ENCODE data around the gene SMAD2. TPM values are rescaled to one million over a fixed set of nuclear protein-coding genes. Genes with fewer than 3 reads are reported as not detected.
"Not testable (repeated sequence)": the region's sequence is repeated elsewhere in the genome, so short reads cannot be mapped to it uniquely, and the experiment has no call there.

SMAD2 gene
- total RNA-seq, 2 experiments from 2014 or later = 156 to 166 TPM

DNA sequence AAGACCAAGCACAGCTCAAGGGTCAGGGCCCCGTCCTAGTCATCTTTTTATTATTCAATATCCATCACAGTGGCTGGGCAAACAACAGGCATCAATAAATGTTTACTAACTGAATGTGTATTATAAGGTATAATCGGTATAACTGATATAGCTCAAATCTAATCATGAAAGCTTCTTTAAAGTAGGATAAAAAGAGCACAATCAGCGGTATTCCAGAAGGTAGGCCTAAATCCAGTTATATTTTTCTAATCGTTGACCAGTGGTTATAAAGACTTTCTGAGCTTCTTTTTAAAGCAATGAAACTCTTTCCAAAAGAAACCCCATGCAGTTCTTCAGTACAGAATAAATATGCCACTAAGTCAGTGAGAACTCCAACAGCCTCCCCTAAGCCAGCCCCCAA lies 92.1 kb downstream of the SMAD2 start:
- no peak overlapping the region for H3K4me3 Mint-ChIP-seq

DNA sequence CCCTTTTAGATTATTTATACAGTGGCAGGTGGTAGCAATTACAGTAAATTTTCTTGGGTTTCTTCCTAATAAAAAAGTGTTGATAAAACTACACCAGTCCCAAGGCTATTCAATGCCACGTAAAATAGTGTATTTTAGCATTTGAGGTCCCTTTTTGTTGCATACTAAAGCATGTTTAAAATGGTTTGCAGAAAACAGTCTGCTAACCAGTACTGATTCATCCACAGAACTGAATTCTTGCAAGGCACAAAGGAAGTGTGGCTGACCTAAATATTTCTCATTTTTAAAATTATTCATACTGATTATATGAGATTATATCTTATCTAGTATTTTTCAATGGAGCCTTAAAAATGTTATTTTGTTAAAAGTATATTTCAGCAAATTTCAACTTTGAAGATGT lies 98.1 kb downstream of the SMAD2 start:
- no peak for ATAC-seq
- peaks cover 8% of the 10 kb centered on the region for H3K4me1 Mint-ChIP-seq
- H3K36me3 Mint-ChIP-seq = peaks cover 39% of the 10 kb centered on the region
- no peak overlapping the region for H3K4me3 Mint-ChIP-seq
- H3K9me3 Mint-ChIP-seq (ENCODE audit: low read depth) = no peaks in the 10 kb centered on the region
- CTCF ChIA-PET = interaction anchor here (0.6 kb wide), 1 partner anchor 24 kb away, joined by 3 read pairs; no protein-coding TSS in a partner anchor
- no peaks in the 10 kb centered on the region for H3K27me3 Mint-ChIP-seq
- no peak overlapping the region for H3K27ac Mint-ChIP-seq
- no peak for DNase-seq

More for the DNA sequence above, 92.1 kb downstream of the SMAD2 start:
- no peaks in the 10 kb centered on the region for H3K27me3 Mint-ChIP-seq
- no peak overlapping the region for H3K27ac Mint-ChIP-seq
- no peaks in the 10 kb centered on the region for H3K9me3 Mint-ChIP-seq (ENCODE audit: low read depth)
- DNase-seq (no peak), ATAC-seq (no peak)
- CTCF ChIA-PET = interaction anchor here (1.0 kb wide), 1 partner anchor 20 kb away, joined by 3 read pairs; no protein-coding TSS in a partner anchor
- peaks cover 2% of the 10 kb centered on the region for H3K4me1 Mint-ChIP-seq
- H3K36me3 Mint-ChIP-seq = peaks cover 58% of the 10 kb centered on the region

DNA sequence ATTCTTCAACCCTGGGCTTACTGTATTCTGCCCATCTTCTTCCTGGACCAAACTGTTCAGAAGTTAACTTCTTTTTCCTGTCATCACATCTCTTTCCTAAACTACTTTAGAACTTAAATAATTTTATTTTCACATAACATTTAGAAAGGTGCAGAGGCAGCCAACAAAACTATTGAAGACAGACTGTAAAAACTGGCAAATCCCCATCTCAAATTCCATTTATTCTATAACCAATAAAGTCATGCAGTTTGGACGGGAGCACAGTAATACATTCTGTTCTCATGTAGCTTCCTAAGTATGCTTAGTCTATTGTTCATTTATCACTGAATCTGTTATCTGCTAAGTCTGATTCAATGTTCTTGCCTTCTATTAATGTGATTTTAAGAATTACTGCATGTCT lies 99.1 kb downstream of the SMAD2 start:
- no peak for ATAC-seq
- Mint-ChIP-seq H3K27ac (no peak overlapping the region), H3K36me3 (peaks cover 40% of the 10 kb centered on the region)

DNA sequence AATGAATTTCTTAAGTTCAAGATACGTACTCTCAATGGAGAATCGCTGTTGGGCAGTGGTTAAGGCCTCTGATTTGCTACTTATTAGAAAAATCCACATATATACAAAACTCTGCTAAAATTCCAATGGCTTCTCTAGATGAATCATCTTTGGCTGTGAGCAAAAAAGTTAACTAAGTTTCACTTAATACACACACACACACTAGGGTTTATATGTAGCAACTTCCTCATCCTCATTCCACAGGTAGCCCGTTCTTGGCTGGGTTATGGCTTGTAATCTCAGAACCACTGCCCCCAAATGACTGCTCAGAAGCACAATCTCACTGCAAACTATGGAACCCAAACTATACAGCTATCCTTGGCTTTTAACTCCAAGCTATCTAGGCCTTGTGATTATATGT lies 99.7 kb downstream of the SMAD2 start:
- Mint-ChIP-seq H3K27me3 (no peaks in the 10 kb centered on the region), H3K4me1 (peaks cover 8% of the 10 kb centered on the region), H3K9me3 (ENCODE audit: low read depth) (no peaks in the 10 kb centered on the region), H3K4me3 (no peak overlapping the region), H3K27ac (no peak overlapping the region), H3K36me3 (peaks cover 38% of the 10 kb centered on the region)
- ATAC-seq (no peak), DNase-seq (no peak)
- CTCF ChIA-PET = no interaction called here

More for the DNA sequence above, 99.1 kb downstream of the SMAD2 start:
- H3K4me3 Mint-ChIP-seq = no peak overlapping the region
- peaks cover 8% of the 10 kb centered on the region for H3K4me1 Mint-ChIP-seq
- no peaks in the 10 kb centered on the region for H3K9me3 Mint-ChIP-seq (ENCODE audit: low read depth)
- DNase-seq = no peak
- no peaks in the 10 kb centered on the region for H3K27me3 Mint-ChIP-seq
- CTCF ChIA-PET = no interaction called here

DNA sequence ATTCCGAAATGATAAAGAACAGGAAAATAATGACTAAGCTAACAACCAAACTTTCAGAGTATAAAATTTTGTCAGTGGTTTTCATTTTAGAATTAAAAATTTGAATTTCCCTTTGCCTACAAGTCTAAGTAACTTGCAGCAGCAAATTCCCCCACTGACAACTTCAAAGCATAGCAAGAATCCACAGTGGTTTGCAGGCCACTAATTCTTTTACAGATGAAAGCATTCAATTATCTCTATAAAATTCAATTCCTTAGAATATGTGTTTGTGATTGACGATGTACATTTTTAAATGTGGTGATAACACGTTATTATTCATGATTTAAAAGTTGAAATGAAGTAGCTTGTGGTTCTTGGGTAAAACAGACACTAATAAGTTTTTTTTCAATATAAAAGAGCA lies 100.6 kb downstream of the SMAD2 start:
- H3K27ac Mint-ChIP-seq = no peak overlapping the region
- ATAC-seq (no peak), DNase-seq (no peak)
- no peaks in the 10 kb centered on the region for H3K9me3 Mint-ChIP-seq (ENCODE audit: low read depth)
- CTCF ChIA-PET = no interaction called here
- no peak overlapping the region for H3K4me3 Mint-ChIP-seq
- peaks cover 8% of the 10 kb centered on the region for H3K4me1 Mint-ChIP-seq
- no peaks in the 10 kb centered on the region for H3K27me3 Mint-ChIP-seq
- H3K36me3 Mint-ChIP-seq = peaks cover 36% of the 10 kb centered on the region

DNA sequence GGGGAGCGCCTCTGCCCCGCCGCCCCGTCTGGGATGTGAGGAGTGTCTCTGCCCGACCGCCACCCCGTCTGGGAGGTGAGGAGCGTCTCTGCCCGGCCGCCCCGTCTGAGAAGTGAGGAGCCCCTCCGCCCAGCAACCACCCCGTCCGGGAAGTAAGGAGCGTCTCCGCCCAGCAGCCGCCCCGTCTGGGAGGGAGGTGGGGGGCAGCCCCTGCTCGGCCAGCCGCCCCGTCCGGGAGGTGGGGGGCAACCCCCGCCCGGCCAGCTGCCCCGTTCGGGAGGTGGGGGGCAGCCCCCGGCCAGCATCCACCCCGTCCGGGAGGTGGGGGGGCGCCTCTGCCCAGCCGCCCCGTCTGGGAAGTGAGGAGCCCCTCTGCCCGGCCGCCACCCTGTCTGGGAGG lies 102.4 kb downstream of the SMAD2 start:
- H3K27me3 Mint-ChIP-seq; H3K4me3 Mint-ChIP-seq; H3K4me1 Mint-ChIP-seq; DNase-seq; ATAC-seq; CTCF ChIA-PET; H3K27ac Mint-ChIP-seq; H3K9me3 Mint-ChIP-seq (ENCODE audit: low read depth): not testable (repeated sequence)
- H3K36me3 Mint-ChIP-seq = peaks cover 42% of the 10 kb centered on the region

DNA sequence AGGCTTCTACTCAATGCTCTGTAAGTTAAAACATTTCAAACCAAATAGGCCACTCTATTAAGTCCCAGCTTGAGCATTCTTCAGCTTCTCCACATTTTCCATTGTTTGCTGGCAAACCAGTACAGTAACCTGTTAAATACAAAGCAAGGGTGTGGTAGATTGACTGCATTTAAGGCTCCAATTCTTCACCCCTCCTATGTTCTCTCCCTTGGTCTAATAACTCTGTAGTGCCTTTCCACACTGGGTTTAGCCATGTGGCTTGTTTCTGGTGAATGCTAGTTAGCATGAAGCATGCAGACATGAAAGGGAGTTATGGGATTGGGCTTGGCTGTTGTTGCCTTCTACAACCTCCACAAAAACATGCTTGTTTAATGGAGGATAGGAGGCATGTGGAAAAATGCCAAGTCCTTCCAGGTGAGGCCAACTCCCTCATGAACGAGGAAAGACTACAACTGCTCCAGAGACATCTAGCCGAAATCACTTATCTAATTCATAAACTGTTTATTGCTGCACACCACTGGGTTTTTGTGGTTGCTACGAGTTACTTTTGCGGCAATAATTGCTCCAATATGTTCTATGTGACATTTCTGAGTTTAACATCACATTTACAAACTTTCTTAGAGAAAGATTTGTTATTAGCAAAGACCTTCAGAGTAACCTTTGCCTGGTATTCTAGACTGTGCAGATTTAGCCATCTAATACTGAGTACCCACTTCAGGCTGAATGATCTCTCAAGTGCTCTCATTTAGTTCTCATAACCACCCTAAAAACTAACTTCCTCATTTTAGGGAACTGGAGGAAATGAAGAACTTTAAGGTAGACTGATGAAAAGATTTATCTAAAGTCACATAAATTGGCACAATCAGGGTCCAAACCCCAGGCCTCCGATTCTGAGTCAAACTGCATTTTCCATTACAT lies 104.0 kb downstream of the SMAD2 start:
- CTCF ChIA-PET = no interaction called here
- H3K36me3 Mint-ChIP-seq = peaks cover 38% of the 10 kb centered on the region
- H3K4me1 Mint-ChIP-seq = no peaks in the 10 kb centered on the region
- H3K27me3 Mint-ChIP-seq = no peaks in the 10 kb centered on the region
- no peak overlapping the region for H3K27ac Mint-ChIP-seq
- H3K4me3 Mint-ChIP-seq = no peak overlapping the region
- no peak for ATAC-seq
- no peak for DNase-seq
- no peaks in the 10 kb centered on the region for H3K9me3 Mint-ChIP-seq (ENCODE audit: low read depth)

DNA sequence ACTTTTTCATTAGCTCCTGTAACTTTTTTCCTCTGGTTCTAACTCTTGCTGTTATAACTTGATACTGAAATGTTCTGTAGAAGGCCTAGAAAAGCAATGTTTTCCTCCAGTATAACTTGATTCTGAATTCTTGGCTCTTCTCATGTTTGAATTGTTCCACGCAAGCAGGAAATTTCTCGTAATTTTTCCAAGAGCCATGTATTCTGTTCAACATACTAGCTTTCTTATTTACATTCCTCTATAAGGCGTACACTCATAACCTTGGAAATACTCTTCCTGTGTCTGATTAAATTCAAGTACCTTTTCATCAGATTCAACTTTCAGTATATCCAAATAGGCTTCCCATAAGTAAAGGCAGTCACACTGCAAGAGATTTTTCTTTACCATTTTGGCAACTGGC lies 109.1 kb downstream of the SMAD2 start:
- Mint-ChIP-seq H3K9me3 (ENCODE audit: low read depth) (no peaks in the 10 kb centered on the region), H3K4me1 (no peaks in the 10 kb centered on the region), H3K4me3 (no peak overlapping the region), H3K27me3 (no peaks in the 10 kb centered on the region), H3K36me3 (peaks cover 17% of the 10 kb centered on the region), H3K27ac (no peak overlapping the region)
- DNase-seq = no peak
- no peak for ATAC-seq
- CTCF ChIA-PET = no interaction called here

DNA sequence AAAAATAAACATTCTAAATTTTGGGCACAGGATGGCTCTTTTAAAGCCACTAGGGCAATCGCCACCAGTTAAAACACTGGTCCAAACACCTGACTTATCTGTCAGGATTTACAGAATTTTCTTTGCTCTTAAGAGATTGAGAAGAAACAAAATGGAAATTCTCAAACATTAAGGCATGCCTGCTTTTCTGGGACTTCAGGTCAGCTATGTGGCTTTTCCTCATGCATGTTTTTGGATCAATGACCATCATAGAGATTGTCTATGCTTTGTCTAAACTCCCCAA lies 112.7 kb downstream of the SMAD2 start:
- H3K4me3 Mint-ChIP-seq = no peak overlapping the region
- H3K9me3 Mint-ChIP-seq (ENCODE audit: low read depth) = peaks cover 1% of the 10 kb centered on the region
- no peaks in the 10 kb centered on the region for H3K4me1 Mint-ChIP-seq
- CTCF ChIA-PET = interaction anchor here (1.7 kb wide), 1 partner anchor 21 kb away, joined by 3 read pairs; no protein-coding TSS in a partner anchor
- no peak for ATAC-seq
- H3K27ac Mint-ChIP-seq = no peak overlapping the region
- H3K36me3 Mint-ChIP-seq = peaks cover 12% of the 10 kb centered on the region
- DNase-seq = no peak
- no peaks in the 10 kb centered on the region for H3K27me3 Mint-ChIP-seq

DNA sequence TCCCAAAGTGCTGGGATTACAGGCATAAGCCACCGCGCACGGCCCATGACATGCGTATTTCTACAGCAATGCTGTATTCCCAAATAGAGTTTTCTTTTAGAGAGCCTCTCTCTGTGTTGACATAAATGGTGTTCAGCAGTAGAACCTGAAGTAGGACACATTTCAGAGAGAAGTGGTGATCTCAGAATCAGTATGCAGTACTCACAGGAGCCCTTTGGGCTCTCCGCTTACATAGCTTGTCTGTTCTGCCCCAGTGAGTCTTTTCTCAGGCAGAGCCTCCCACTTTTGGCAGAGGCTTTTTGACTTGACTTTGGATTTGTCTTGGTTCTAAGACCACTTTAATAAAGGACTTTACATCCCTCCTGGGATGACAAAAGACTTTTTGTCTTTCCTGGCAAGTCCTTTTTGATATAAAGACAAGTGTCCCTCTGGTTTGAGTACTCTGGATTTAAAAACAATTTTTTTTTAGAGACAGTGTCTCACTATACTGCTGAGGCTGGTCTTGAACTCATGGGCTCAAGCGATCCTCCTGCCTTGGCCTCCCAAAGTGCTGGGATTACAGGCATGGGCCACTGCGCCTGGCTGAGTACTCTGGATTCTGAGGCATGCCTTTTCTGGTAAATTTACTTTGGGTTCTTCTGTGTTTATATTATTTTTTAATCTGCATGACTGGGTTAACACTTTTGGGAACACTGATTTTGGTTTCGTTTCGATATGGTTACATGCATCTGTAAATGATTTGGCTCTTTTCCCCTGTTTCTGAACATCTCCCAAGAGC lies 113.3 kb downstream of the SMAD2 start:
- DNase-seq (no peak), ATAC-seq (no peak)
- Mint-ChIP-seq H3K36me3 (peaks cover 9% of the 10 kb centered on the region), H3K4me1 (no peaks in the 10 kb centered on the region), H3K9me3 (ENCODE audit: low read depth) (peaks cover 1% of the 10 kb centered on the region), H3K4me3 (no peak overlapping the region), H3K27ac (no peak overlapping the region), H3K27me3 (no peaks in the 10 kb centered on the region)
- CTCF ChIA-PET = interaction anchor here (2.0 kb wide), 1 partner anchor 11 kb away, joined by 5 read pairs; no protein-coding TSS in a partner anchor

DNA sequence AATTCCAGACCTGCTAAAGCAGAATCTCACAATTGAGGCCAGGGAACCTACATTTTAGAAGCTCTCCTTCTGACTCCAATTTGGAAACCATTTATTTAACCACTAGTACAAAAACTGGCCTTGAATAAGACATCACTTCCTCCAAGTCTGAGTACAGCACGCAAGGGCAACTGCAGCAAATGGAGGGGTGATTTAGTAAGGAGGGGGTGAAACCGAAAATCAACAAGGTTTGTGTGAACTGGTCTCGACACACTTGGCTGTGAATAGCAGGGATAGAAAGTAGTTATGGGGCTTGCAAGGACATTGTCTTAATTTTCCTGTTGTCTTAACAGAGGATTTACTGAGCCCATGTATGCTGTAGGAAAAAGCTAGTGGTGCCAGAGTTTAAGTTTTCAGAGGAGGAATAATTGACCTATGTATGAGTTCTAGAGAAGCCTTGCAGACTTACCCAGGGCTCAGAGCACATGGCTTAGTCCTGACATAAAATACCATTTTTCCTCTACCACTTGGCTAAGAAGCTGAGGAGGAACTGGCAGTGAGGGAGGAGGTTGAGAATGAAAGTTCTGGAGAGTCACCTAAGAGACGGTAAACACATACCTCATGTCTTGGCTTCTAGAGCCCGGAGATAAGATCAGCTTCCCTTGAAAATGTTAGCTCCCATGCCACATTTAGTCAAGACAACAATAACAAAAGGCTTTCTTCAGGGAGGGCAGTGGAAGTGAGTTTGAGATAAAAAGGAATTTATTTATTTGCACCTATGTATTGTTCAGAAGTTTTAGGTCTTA lies 114.8 kb downstream of the SMAD2 start:
- Mint-ChIP-seq H3K4me1 (no peaks in the 10 kb centered on the region), H3K27ac (no peak overlapping the region)
- CTCF ChIA-PET = interaction anchor here (0.9 to 2.0 kb wide), 3 partner anchors 10 to 215 kb away, joined by 3 to 5 read pairs (median 3); no protein-coding TSS in a partner anchor

DNA sequence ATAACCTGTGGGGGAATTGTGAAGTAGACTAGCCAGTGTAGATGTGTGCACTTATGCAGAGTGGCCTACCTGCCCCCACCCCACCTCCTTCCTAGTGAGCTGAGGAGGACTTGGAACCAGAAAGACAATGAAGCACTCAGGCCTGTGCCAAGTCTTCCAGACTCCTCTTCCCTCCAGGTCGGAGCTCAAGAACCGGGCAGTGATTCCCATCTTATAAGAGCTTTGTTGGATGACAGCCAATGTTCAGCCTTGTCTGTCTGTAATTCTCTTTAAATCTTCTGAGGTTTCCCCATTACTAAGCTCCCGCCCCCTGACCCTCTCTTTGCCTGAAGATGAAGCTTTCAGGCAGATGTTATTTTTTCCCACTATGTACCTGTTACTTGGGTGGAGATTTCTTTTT lies 121.0 kb downstream of the SMAD2 start:
- peaks cover 4% of the 10 kb centered on the region for H3K27me3 Mint-ChIP-seq
- peaks cover 4% of the 10 kb centered on the region for H3K36me3 Mint-ChIP-seq
- H3K27ac Mint-ChIP-seq = no peak overlapping the region
- CTCF ChIA-PET = no interaction called here
- no peak for ATAC-seq
- H3K9me3 Mint-ChIP-seq (ENCODE audit: low read depth) = peaks cover 1% of the 10 kb centered on the region
- DNase-seq = no peak
- no peaks in the 10 kb centered on the region for H3K4me1 Mint-ChIP-seq
- H3K4me3 Mint-ChIP-seq = no peak overlapping the region

More for the DNA sequence above, 114.8 kb downstream of the SMAD2 start:
- ATAC-seq (no peak), DNase-seq (no peak)
- Mint-ChIP-seq H3K4me3 (no peak overlapping the region), H3K9me3 (ENCODE audit: low read depth) (peaks cover 1% of the 10 kb centered on the region), H3K27me3 (no peaks in the 10 kb centered on the region), H3K36me3 (peaks cover 6% of the 10 kb centered on the region)

DNA sequence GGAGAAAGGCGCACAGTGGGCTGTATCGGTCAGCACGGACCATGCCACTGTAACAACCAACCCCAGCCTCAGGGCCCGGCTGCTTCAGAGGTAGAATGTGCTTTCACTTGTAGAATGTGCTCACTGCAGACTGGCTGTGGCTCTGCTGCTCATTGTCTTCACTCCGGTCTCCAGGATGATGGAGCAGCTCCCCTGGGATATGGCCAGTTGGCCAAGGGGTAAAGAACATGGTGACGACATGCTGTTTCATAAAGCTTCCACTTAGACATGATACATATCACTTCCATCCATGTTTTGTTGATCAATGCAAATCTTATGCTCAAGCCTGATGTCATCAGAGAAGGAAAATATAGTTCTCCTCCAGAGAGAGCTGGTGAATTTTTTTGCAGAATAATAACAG lies 127.7 kb downstream of the SMAD2 start:
- Mint-ChIP-seq H3K9me3 (ENCODE audit: low read depth) (no peaks in the 10 kb centered on the region), H3K27me3 (peaks cover 4% of the 10 kb centered on the region), H3K36me3 (no peaks in the 10 kb centered on the region), H3K27ac (no peak overlapping the region), H3K4me1 (no peaks in the 10 kb centered on the region), H3K4me3 (no peak overlapping the region)
- DNase-seq (no peak), ATAC-seq (no peak)
- CTCF ChIA-PET = no interaction called here

All from activated CD8-positive, alpha-beta memory T cell treated with anti-CD3 and anti-CD28 coated beads, Interleukin-2, amount 10 ng/mL, durations not matched to agents 7 days and 5 days (primary cell).